Endometrial microvascular endothelial cells (primary cell): Measurements from ENCODE around the gene MARS1. TPM values are rescaled to one million over a fixed set of nuclear protein-coding genes. Genes with fewer than 3 reads are reported as not detected.

Experiments
- in situ Hi-C: cut with HindIII; loops from 2 replicates; pipeline ENCODE4 v1.10.0; 2017; ENCODE audit warnings: low sequenced_read_pairs, low pct_unique_long_range_greater_than_20kb; ENCODE audit errors: inconsistent ontology term
- total RNA-seq: library from RNA; depleted of rRNA; stranded (reverse); fragments of >200 nt; gene quantifications from one replicate; pipeline ENCODE4 v1.2.3, GENCODE V29; 2015; ENCODE audit errors: inconsistent ontology term

MARS1 gene
- total RNA-seq, 1 donor from 2014 or later: 119 TPM

DNA sequence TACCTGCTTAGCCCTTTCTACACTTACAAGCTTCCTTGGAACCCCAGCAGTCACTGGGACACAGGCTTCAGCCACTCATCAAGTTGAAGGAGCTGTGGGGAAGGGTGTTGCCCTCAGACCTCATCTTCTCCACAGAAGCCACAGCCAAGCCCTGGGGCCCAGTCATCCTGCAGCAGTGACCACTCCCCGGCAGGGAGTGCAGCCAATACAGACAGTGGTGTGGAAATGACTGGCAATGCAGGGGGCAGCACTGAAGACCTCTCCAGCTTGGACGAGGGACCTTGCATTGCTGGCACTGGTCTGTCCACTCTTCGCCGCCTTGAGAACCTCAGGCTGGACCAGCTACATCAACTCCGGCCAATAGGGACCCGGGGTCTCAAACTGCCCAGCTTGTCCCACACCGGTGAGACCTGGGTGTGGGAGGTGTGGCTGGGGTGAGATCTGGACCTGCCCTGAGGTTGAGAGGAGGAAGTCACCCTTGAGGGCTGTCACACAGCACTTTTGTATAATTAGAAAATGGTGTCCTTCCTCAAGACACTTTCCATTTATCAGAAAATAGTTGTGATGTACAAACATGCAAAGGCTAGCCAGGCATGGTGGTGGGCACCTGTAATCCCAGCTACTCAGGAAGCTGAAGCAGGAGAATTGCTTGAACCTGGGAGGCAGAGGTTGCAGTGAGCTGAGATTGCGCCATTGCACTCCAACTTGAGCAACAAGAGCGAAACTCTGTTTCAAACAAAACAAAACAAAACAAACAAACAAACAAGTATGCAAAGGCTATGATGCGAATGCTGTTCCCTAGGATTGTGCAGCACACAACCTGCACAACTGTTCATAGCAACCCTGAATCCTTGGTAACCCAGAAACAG lies 18.3 kb upstream of the MARS1 start:
- in situ Hi-C loops: no loop called here

DNA sequence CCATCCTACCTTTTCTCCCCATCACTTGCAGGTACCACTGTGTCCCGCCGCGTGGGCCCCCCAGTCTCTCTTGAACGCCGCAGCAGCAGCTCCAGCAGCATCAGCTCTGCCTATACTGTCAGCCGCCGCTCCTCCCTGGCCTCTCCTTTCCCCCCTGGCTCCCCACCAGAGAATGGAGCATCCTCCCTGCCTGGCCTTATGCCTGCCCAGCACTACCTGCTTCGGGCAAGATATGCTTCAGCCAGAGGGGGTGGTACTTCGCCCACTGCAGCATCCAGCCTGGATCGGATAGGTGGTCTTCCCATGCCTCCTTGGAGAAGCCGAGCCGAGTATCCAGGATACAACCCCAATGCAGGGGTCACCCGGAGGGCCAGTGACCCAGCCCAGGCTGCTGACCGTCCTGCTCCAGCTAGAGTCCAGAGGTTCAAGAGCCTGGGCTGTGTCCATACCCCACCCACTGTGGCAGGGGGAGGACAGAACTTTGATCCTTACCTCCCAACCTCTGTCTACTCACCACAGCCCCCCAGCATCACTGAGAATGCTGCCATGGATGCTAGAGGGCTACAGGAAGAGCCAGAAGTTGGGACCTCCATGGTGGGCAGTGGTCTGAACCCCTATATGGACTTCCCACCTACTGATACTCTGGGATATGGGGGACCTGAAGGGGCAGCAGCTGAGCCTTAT lies 17.4 kb upstream of the MARS1 start:
- in situ Hi-C loops: no loop called here

DNA sequence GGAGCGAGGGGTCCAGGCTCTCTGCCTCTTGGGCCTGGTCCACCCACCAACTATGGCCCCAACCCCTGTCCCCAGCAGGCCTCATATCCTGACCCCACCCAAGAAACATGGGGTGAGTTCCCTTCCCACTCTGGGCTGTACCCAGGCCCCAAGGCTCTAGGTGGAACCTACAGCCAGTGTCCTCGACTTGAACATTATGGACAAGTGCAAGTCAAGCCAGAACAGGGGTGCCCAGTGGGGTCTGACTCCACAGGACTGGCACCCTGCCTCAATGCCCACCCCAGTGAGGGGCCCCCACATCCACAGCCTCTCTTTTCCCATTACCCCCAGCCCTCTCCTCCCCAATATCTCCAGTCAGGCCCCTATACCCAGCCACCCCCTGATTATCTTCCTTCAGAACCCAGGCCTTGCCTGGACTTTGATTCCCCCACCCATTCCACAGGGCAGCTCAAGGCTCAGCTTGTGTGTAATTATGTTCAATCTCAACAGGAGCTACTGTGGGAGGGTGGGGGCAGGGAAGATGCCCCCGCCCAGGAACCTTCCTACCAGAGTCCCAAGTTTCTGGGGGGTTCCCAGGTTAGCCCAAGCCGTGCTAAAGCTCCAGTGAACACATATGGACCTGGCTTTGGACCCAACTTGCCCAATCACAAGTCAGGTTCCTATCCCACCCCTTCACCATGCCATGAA lies 16.8 kb upstream of the MARS1 start:
- in situ Hi-C loops: no loop called here

DNA sequence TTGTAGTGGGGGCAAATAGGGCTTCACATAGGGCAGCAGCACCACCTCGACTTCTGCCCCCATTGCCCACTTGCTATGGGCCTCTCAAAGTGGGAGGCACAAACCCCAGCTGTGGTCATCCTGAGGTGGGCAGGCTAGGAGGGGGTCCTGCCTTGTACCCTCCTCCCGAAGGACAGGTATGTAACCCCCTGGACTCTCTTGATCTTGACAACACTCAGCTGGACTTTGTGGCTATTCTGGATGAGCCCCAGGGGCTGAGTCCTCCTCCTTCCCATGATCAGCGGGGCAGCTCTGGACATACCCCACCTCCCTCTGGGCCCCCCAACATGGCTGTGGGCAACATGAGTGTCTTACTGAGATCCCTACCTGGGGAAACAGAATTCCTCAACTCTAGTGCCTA lies 16.2 kb upstream of the MARS1 start:
- in situ Hi-C loops: no loop called here

DNA sequence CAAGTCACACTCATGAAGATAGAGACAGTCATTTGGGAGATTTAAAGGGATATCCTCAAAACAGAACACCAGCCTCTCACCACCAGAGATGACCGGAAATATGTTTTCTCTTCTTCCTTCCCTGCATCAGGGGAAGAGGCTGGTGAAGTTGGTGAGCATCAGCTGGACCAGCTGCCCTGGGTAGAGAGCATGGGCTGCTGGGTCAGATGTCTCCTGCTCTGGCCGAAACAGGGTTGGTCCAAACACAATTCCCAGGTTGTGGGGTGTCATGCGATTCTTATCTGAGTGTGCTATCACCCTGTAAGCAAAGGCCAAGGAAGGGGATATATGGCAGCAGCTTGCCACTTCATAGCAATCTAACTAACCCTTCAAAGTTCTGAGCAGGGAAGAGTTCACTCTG lies 15.5 kb upstream of the MARS1 start:
- in situ Hi-C loops: no loop called here

DNA sequence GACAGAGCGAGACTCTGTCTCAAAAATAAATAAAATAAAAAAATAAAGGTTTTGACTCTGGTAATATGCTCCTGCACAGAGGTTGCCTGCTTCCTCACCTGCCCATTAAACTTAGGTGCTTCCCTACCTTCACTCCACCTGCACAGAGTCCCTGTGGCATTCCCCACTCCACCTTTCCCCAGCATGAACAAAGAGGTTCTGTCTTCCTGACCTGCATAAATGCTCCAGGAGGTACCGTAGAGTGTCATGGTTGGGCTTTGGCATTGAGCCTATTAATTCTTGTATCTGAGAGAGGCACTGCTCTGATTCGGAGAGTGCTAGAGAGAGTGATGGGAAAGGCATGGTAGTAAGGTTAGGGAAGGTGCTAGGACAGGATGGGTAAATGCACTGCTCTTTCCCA lies 14.5 kb upstream of the MARS1 start:
- in situ Hi-C loops: no loop called here

DNA sequence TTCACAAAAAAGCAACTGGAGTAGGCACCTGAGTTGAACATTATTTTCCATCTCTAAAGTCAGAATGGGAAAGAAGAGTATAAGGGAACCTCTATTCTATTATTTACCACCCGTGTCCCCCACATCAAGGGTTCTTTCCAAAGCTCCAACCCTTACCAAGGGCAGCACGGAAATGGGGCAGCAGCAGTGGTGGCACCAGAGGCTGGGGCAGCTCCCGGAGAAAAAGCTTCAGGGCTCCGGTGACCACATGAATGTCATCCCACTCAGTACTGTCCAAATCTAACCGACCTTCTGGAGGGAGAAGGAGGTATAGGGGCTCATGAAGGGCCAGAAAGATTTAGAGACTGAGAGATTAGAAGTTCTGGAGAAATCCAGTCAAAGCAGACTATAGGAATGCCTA lies 14.0 kb upstream of the MARS1 start:
- in situ Hi-C loops: no loop called here

DNA sequence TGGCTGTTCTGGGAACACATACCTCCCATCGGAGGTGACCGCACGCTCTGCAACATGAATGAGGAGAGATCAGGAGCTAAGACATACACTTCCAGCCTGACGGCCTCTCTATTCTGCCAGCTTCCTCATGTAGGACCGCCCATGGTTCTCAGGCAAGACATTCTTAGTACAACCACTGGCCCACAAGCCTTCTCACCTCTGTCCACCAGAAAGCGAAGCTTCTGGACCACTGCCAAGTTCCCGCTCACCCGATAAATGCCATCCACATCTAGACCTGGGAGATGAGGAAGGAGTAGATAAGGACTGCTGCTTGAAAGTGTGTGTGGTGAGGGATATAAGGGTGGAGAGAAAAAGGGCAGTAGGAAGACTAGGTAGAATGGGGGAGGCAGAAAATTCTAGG lies 13.4 kb upstream of the MARS1 start:
- in situ Hi-C loops: no loop called here

DNA sequence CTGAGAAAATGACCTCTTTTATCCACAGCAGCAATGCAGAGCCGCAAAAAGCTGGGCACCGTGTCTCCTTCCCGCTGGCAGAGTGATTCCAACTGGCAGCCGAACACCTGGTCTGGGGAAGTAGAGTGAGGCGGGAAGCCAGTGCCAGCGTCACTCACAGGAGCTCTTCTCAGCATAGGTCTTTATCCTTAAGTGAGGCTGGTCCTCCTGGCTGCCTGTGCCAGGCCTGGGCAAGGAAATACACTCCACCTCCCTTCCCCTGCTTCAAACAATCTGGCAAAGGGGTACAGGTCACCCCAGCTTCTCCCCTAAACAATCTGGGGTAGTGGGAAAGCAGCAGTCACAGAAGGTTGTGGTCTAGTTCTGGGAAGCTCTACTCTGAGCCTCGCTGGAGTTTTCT lies 13.0 kb upstream of the MARS1 start:
- in situ Hi-C loops: no loop called here

DNA sequence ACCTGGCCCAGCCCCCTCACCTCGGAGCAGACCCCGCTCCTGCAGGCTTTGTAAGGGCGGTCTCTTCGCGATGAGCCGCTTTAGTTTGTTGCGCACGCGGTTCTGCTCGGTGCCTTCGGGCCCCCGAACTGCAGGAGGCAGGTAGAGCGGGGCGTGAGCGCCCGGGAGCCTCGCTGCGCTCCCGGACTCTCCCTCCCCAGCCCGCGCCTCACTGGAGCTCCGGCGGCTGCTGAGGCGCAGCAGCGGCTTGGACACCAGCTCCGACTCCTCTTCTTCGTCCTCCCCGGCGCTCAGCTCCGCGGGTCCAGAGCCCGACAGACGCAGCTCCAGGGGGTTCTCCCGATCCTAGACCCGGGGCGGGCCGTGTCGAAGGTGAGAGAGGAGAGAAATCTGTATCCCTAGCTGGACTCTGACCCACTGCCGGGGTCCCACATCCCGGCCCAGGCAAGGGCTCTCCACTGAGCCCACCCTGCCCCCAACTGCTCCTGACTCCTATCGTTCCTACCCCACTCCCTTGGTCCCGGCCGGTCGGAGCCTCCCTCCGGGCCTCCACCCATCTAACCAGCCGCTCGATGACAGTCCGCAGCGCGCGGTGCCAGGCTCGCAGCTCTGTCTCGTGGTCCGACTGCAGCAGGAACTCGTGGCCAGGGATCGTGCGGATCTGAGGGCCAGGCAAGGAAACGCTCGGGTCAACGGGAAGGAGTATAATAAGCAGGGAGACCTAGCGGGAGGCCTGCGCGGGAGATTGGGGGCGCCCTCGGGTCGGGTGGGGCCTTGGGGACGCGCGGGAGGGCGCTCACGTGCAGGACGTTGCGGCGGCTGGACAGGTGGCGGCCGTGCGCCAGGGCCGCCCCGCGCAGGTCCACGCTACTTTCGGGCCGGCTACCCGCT lies 12.4 kb upstream of the MARS1 start:
- in situ Hi-C loops: no loop called here

DNA sequence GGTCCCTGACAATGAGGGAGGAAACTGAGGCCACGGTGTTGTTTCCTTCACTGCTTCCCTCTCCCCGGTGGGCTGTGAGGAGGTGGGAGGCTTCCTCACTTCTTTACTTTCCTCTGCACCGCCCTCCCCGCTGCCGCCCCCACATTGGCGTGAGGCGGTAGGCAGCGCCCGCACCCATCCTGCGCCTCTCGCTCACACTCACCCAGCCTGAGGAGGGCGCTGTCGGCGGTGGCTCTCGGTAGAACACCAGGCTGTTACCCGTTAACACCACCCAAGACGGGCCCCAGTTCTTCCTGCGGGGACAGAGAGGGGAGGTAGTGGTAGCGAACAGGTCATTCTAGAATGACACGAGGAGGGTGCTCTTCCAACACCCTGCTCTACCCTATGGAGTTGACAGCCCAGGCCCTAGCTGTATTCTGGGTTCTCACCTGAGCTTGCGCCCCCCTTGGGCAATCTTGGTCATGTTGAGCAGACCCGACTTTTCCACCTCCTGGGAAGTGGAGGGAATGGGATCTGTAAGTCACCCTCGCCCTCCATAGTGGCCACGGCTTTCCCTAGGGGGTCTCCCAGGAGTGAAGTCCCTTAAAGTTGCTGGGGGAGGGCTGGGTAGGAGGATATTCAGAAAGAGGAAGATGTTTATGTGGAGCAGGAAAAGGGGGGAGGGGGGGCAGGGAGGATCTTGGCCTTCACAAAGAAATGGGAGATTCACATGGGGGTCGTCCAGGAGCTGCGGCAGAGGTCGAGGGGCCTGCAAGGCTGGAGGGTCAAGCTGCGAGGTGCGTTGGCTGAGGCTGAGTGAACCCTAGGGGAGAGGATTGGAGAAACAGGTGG lies 11.5 kb upstream of the MARS1 start:
- in situ Hi-C loops: no loop called here

DNA sequence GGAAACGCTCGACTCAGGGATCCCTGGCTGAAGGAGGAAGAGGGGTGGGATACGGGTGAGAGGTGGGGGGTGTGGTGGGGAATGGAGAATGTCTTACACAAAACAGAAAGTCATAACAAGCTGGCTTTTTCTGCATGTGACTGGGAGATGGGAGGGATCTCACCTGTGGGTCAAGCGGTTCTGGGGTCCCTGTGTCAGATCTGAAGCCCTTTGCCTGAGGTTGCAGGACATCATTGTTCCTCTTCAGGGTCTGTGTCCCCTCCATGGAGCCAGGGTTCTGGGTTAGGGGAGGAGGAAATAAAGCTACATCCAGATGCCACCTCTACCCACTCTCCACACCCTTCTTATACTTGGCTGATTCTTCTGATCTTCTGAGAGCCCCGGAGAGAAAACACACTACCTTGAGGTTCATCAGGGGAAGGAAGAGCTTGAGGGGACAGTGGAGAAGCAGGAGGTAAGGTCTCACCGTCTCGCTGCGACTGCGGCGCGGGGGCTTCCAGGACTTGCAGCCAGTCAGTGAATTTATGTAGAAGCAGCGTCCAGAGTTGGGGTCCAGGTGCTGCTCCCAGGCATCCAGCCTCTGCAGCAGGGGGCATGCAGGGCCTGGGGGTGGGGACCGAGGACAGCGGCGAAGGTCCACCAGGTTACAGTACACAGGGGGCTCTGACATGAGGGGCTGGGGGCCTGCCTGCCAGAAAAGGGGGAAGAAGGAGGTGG lies 10.7 kb upstream of the MARS1 start:
- in situ Hi-C loops: no loop called here

DNA sequence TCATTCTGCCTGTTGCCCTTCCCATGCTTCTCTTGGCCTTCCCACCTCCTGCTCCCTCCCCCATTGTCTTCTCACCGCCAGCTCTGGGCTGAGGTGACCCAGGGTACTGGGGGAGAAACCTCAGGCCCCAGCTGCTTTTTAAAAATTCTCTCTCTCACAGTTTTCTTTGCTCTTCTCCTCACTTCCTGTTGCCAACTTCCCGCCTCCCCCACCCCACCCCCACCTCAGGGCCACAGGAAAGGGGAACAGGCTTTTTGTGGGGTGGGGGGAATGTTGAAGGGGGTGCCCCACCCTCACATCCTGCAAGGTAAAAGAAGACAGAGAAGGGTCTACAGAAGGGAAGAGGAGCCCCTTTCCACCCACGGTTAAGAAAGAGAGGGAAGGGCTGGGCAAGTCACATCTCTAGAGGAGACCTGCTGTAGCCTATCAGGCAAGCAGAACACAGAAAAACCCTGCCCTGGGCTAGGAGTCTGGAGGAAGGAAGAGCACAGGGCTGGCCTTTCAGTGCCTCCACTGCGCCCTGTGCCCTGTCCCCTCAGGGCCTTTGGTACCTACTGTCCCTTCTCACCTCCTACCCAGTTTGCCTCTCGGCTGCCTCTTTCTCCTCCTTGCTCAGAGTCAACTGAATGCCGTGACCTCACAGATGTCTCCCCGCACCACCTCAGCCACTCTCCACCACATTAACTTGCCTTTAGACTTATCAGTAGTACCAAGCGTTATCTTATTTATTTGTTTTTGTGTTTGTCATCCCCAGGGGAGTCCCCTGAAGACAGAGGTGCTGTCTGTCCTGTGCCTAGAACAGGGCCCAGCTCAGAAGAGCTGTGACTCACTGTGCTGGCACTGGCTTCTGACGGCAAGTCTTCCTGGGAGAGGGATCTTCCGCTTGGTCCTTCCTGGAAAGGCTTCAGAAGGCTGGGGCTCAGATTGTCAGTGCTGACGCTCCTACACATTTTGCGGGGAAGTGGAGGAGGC lies 9.9 kb upstream of the MARS1 start:
- in situ Hi-C loops: no loop called here

DNA sequence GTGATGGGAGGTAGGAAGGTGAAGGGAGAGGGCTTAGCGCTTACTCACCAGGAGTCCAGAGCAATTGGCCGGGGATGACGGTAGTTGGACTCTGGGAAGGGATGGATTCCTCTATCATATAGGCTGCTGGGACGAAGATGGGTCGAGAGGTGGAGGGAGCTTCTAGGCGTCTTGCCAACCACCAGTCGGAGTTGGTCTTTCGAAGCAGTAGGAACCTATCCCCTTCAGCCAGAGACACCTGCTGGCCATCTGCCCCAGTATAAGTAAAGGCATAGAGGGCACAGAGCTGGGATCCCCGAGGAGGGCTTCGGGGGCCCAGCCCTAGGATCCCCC lies 8.9 kb upstream of the MARS1 start:
- in situ Hi-C loops: no loop called here

DNA sequence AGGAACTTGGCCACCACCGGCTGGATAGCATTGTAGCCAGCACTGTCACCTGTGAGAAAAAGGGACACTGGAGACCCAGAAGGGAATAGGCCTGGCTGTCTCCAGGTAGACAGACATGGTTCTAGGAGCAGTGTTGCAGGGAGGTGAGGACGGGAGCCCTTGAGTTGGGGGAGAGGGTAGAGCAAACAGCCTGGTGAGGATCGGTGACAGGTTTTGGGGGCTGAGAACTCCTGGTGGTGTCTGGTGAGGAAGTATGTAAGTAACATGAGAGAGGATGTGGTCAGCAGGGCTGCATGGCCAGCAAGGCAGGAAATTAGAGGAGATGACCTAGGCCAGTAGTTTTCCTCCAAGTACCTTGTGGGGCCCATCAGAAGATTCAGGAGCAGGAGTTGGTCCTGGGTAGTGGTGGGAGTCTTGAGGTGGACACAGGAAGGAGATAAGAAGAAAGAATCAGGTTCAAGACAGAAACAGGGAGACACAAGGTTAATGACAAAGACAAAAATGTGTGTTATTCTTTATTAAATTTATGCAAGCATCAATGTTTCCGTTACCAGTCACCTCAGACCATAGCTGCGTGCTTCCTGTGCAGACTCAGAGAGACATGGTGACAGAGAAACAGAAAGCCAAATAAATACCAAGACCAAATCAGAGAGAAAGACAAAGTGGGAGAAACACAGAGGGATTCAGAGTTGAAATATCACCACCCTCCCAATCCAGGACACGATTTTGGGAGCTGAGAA lies 8.3 kb upstream of the MARS1 start, which contains the start of gene ARHGAP9:
Gene ARHGAP9 (minus strand): TSS at position 491 of the 740 bp plus-strand sequence. CDS start 460 bp downstream, at position 31.
- in situ Hi-C loops: no loop called here

DNA sequence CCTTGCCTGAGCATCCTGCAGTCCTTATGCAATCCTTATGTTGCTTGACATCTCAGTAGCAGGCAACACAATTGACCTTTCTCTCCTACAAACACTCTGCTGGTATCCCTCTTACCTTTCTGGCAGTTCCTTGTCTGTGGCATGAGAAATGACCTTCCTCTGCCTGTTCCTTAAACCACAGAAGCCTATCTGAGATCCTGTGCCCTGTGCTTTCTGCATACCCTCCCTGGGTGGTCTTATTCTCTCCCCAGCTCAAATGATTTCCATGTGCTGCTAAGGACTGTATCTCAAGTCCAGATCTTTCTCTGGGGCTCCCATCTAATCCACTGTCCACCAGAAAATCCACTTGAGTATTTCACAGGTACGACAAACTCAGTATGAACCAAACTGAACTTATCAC lies 6.2 kb upstream of the MARS1 start:
- in situ Hi-C loops: no loop called here
